NCI-H446 treated with DMSO at 0.1 percent for 48 hours (cell line): ENCODE measurements around the gene WDR7.
A peak's percentile ranks its signal among the peaks of the same experiment; 100 is the strongest.

Experiments
- DNase-seq: peaks from one replicate; lab custom pipeline; 2025; lab: John Stamatoyannopoulos, UW

The WDR7 gene

DNA sequence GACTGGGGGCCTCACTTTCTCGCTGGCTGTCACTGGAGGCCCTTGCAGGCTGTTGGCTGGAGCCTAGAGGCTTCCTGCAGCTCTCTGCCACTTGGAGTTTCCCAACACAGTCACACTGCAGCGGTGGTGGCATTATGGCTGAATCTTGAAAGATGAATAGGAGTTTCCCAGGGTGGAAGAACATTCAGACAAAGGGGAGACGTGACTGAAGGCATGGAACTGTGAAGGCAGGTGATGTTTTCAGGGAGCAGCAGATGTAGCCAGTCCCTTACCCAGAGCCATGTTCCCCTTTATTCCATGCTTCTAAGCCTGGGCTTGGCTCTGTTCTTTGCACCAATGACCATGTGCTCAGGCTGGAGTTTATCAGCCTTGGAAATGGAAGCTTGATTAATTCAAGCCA is 389.0 kb downstream of the WDR7 start:
- DNase-seq, result no peak

GRCh38 chr18:57043241-57043640 is 392.1 kb downstream of the WDR7 start:
- no peak for DNase-seq

DNA sequence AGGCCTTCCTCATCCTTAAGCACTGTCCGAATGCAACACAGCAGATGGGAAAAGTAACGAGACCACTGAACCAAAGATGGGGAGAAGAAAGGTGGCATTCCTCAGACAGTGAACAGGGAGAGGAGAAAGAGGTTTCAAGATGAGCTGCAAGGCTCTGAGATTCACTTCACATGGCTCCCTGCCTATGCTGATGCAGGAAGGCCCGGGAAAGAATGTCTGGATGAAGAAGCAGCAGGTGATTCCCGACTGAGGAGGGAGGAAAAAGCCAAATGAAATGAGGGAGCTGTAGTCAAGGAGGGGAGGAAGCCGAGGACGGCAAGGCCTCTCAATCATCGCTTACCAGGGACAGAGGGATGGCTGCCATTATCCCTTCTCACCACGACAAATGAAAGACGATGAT is 397.2 kb downstream of the WDR7 start:
- no peak for DNase-seq

- DNase-seq, result no peak
Measured at GRCh38 chr18:57048859-57049258, 397.7 kb downstream of the WDR7 start.

GRCh38 chr18:57050310-57050949 is 399.3 kb downstream of the WDR7 start:
- DNase-seq, result no peak

DNA sequence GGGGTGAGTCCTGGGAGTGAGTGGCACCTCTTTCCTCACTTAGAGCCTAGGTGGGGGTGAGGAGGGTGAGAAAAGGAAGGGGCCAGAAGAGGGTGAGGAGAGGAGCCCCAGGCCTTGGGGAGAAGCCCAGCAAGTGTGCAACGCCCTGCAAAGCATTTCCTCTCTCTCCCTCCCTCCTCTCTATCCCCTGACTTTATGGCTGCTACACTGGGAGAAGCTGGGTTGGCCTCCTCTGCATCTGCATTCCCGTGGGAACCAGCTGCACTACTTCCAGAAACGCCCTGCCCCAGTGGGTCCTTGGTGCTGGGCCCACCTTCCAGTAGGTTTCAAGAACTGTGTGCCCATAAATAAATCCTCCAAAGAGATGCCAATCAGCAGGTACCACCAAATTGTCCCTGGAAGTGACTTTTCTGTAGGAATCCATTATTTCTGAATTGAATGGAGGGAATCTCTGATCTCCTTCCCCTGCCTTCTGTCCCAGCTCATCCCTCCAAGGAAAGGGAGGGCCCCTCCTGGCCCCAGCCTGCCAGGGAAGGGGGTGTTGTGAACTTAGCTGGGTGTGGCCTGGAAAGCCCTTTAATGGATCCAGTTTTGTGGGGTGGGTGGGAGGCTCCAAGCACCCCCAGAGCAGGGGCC is 400.0 kb downstream of the WDR7 start:
- no peak for DNase-seq

GRCh38 chr18:57051657-57052044 is 400.5 kb downstream of the WDR7 start:
- DNase-seq, result no peak

- DNase-seq, result no peak
Measured at GRCh38 chr18:57052173-57052572, 401.0 kb downstream of the WDR7 start.

DNA sequence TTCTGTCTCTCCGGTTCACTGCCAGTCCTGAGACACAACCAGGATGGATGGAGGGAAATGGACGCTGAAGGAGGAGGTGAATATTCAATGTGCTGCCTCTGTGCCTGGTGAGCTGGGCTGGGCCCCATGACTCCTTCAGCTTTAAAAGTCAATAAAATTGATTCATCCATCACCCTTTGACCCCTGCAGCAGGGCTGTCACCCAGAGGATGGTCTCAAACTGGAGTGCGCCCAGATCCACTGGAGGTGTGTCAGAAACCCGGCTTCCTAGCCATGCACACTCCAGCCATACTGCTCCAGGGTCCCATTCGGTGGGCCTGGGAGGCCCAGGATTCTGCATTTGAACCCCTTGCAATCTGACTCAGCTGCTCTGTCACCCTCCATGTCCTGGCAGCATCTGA is 401.6 kb downstream of the WDR7 start:
- no peak for DNase-seq

- no peak for DNase-seq
Measured at GRCh38 chr18:57054891-57055290, 403.7 kb downstream of the WDR7 start.

DNA sequence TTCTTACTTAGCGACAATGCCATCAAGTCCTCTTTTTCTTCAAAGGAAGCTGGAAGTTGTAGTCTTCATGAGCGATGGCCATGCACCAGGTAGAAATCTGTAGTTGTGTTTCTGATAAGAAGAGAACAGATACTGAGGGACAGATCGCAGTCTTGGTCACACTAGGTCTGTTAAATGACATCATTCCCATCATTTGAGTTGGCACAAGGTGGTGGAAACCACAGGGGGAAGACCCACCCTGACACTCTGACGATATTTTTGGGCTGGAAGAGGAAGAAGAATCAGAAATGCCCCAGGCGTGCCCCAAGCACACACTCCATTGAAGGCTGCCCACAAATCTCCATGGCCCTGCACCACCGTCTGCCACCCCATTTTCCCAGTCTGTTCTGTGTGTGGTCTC is 406.7 kb downstream of the WDR7 start:
- no peak for DNase-seq

DNA sequence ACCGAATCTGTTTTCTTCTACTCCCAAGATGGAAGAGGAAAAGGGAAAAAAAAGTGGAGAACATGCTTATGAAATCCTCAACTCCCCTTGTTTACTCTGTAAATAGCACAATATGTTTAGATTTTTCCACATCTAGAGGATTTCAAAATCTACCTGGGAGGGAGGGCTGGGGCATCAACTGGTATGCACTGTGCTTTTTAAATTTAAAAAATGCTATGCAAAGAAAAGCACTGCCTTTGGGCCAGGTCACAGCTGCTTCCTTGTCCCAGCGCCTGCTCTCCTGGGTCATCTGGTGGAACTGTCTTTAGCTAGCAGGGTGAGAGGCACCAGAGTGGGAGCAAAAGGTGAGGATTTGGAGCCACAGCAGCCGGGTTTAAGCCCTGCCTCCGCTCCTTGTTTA is 407.6 kb downstream of the WDR7 start:
- DNase-seq, result no peak

- DNase-seq, result no peak
Measured at GRCh38 chr18:57059366-57059765, 408.2 kb downstream of the WDR7 start.

DNA sequence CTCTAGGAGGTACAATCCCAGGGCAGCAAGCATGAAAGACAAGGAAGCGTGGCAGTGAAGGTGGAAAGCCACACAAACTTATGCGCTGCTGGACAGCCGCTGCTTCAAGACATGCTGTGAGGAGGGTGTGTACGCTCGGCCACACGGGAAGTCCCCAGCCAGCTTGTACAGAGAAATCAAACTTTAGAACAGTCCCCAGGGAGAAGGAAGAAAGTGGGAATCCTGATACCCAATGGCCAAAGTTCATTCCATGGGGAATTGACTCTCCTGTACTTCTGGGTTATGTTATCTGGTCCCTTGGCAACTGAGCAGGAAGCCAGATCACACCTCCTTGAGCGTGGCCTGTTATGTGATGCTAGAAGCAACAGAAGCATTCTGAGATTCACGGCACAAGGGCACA is 409.7 kb downstream of the WDR7 start:
- DNase-seq, result no peak

DNA sequence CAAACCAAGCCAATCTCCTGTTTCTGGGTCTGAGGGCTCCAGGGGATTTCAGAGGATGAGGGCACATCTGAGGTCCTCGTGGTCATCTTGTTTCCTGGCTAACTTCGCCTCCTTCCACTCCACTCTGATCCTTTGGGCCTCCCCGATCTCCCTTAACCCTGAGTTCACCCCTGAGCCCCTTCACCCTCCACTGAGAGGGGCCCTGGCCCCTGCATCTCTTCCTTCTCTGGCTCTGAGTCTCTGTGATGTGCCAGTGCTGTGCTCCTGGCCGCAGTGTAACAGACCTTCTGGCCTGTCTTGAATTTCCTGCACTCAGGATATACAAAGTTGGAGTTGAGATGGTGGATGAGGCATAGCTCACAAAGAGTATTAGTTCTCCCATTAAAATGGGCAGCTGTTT is 411.0 kb downstream of the WDR7 start:
- no peak for DNase-seq

DNA sequence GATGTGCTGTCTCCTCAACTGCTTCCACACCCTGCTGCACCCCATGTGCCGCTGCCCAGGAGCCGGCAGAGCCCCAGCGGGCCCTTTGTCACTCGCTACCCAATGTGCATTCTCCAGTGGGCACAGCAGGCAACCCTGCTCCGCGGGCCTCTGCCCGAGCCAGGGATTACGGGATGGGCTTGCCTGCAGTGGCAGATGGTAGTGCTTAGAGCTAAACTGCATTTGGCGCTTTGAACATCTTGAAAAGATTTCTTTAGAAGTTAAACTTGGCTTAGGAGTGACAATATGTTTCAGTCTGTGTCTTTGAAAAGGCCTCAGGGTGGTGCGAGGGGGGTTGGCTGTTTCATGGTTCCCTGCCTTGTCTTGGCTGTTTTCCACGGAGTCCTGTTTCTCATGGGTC is 411.7 kb downstream of the WDR7 start:
- DNase-seq, result peak; percentile 96

- DNase-seq, result no peak
Measured at GRCh38 chr18:57063601-57064103, 412.5 kb downstream of the WDR7 start.

DNA sequence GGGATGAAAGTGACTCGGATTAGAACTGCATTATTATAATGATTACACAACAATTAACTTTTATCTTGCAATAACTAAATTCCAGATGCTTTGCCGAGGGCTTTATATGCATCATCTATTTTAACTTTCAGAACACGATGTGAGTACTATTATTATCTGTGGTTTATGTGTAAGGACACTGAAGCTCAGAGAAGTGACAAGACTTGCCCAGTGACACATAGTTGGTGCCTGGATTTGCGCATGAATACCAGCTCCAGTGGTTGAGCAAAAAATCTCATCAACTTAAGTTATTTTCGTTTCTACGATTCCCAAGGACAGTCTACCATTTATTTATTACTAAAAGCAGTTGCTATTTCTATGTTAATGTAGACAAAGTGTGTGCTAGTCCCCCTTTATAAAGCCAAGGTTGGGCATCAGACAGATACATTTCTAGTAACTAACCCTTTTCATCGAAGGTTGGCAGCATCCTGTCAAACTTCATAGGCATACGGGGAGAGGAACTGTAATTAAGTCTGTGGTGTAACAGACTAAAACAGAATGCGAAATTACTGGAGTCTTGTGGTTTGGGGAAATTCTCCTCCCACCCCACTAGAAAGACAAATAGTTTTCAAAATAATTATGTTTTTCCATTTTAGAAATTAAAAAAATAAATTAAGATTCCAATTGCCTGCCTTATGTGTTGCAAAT is 422.5 kb downstream of the WDR7 start:
- DNase-seq, result no peak

DNA sequence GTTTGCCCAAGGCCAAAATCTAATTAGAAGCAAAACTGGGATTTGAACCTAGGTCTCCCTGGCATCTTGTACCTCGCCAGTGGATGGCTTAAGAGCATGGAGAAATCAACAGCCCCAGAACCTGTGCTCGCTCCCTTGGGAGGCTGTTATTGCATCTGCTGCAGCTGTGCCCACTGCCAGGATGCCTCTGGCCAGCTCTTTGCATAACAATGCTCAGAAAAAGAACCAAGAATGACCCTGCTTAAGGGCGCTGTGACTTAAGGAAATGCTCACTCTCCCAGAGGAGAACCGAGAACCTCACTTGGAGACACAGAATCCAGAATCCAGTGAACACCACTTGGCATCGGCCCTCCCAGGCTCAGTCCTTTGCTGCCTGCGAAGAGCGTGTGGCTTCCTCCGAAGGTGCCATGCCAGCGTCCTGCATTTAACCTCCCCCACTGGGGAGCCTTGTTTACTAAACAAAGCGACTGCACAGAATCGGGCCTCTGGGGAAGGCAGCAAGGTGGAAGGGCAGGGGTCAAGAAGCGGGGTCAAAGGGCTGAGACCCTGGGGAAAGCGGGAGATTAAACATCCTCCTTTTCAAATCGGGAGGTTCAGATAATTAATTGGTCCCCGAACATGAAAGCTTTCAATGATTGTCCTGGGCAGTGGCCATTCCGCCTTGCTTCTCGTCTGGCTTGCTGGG is 424.7 kb downstream of the WDR7 start:
- DNase-seq, result no peak

DNA sequence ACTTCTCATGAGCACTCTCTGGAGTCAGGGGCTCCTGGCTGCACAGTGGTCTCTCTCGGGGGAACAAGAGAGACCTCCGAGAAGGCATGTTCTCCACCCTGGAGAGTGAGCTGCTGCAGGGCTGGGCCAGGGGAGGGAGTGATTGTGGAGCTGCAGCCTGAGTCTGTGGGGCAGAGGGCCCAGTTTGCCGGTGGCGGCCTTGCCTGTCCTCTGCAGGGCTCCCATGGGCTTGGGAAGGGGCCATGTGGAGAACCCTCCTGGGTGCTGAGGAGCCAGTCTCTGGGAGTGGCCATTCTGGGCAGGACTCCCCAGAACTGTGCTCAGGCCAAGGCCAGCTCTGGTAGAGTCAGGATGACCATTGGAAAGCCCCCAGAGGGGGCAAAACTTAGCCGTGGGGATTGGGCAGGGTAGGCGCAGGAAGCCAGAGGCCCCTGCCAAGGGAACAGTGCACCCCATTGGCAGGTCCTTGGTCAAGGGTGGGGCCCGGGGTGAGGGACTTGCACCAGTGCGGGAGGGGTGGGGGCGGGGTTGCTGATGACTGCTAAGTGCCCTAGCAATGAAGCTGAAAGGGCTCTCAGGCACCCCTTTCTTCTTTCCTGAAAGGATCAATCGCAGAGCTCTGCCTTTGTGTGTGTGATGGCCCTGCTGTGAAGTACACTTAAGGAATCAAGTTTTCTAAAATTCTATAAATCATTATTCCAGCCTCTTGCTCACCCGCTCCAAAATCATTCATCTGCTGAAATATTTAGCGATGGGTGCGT is 426.0 kb downstream of the WDR7 start:
- DNase-seq, result no peak

GRCh38 chr18:57077786-57078552 is 426.8 kb downstream of the WDR7 start:
- DNase-seq, result no peak
